HG02623 (cell line): ENCODE data around the gene PLA2G4A.

Experiments used
- ATAC-seq: cut with Tn5 transposase; IDR thresholded peaks from one replicate; pipeline ENCODE4 v1.9.1; 2021; ENCODE audit warnings: moderate library complexity; ENCODE audit not compliant: unreplicated experiment

The PLA2G4A gene

DNA sequence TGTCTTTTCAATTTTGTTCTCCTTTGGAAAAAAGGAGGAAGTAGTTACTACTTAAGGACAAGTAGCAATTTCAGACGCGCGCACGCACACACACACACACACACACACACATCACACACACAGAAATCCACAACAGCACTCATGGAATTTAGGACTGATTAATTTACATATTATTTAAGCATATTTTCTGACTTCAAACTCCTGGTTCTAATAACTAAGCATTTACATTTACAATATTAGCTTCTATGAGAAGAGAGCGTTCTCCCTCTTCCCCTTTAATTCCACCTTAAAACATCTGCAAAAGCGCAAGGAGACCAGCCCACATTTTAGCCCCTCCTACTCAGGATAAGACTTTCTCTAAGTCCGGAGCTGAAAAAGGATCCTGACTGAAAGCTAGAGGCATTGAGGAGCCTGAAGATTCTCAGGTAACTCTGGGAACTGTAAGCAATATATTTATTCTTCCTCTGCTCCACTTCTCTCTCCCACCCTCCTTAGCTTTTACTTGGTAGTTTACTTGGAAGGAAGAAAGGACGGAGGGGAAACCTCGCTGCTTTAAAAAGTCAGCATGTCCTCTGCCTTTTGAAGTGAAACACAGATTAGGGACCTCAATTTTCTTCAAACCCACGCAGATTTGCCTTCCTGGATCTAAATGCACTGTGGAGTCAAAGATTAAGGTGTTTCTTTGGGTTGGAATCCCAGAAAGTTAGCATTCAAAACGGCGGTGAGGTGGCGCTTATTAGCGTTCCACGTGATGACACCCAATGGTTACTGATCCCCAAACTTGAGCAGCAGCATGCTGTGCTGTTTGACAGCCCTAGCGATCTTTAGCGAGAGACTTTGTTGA lies at the start of gene PLA2G4A:
TSS of gene PLA2G4A (plus strand) at position 339 of the 844 bp plus-strand sequence. CDS start 25,406 bp downstream, outside the sequence.
- ATAC-seq: peak; percentile 82

DNA sequence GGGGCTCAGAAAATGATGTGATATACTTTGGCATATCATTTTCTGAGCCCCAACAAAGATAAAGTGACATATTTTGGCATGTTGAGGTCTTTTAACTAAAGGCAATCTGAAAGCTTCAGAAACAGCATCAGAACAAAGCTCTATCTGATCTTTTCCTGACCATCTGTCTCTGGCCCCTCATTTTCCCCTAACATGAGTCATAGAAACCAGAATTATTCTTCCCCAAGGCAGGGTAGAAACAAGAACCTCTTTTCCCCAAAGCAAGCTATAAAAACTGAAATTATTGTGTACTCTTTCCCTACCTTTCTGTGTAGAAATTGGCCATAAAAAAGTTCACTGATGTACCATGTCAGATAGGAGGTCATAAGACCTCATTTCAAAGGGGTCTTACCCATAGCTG lies 48.7 kb upstream of the PLA2G4A start:
- no peak for ATAC-seq

DNA sequence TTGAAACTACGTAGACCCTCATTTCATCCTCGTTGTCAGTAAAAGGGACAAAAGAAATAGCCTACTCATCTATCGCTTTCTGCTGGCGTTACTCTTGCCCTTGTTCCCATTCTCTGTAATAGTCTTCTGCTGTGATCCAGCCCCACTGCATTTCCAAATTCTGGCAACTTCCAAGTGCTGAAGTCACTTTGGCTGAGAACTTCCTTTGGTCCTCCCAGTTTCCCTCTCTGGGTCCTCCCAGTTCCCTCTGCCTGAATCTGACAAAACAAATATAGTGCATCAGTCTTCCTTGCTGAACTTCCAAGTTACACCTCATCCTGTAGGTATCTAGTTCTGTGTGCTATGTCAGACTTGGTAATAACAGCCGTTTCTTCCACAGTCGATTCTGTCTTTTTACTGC lies 47.0 kb upstream of the PLA2G4A start:
- ATAC-seq: no peak

DNA sequence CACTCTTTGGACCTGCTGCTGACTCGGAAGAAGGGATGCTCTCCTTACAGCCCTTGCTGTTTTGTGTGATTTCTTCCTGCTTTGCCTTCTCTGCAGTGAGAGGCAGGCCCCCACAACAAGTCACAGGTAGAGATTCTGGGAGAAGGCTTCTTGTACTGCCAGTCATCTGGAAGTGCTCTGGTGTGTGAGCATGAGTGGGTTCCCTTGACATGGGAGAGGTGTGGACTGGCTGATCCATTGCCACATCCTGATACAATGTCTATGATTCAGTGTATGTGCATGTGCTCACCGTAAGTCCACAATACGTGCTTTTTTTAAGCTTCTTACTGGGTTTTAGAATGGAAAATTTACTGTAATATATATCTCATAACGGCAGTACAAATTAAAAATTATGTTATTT lies 46.0 kb upstream of the PLA2G4A start:
- no peak for ATAC-seq

DNA sequence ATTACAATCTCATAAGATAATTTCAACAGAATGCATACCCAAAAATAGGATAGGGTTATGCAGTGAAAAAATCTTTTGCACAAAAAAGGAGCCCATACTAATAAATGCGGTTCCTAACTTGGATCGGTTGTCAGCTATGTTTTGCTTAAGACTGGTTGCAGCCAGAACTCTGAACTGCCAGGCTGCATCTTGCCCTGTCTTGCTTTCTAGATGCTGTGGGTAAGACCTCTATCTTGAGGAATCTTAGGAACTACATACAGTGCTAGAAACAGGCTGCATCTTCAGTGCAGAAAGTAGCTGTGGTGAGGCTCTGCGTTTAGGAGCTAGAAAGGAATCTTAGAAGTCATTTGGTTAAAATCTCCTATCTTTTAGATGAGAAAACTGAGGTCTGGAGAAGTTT lies 45.6 kb upstream of the PLA2G4A start:
- ATAC-seq: no peak

DNA sequence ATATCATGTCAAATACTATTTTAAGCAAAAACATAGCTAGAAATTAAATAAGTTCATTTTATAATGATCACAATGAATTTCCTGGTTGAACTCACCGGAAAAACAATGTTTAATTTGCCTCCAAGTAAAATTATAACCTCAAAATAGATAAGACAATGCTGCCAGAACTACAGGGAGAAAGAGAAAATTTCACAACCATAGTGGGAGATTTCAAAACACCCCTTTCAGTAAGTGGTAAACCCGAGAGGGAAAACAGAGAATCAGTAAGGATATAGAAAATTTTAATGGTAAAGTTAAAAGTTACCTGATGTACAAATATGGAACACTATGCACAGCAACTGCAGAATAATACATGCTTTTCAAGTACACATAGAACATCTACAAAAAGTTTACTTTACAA lies 43.2 kb upstream of the PLA2G4A start:
- ATAC-seq: no peak

DNA sequence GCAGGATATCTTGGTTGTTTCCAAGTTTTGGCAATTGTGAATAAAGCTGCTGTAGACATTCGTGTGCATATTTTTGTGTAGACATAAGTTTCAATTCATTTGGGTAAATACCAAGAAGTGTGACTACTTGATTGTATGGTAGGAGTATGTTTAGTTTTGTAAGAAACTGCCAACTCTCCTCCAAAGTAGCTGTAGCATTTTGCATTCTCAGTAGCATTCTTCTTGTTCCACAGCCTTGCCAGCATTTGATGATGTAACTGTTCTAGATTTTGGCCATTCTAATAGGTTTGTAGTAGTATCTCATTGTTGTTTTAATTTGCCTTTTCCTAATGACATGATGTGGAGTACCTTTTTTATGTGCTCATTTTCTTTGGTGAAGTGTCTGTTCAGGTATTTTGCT lies 38.6 kb upstream of the PLA2G4A start:
- ATAC-seq: no peak

DNA sequence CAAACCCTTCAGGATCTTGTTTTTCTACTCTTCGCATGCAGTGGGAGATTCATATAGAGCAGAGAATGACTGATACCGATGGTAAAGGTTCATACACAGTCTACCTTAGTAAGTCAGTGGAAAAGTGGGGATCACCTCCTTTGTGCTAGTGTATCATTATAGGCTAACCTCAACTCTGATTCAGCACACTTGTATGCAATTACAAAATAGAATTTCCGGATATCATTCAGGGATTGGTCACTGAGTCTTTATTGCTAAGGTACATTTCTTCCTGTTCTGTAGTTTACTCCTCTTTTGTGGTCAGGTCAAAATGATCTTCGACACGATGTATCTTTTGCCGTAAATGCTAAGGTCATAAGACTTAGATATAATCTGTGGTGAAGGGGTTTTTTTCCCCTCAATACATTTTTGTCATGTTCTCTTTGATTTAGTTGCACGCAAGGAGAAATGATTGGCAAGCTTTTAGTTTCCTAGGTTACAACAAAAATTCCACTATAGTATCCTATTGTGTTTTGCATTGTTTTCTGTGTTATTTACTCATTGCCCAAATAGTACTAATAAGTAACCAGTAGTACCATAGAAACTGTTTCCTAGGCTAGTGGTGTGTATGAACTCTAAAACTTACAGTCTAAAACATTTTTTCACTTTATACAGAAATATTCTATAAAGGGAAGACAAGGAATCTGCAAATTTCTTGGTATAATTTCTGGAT lies 35.7 kb upstream of the PLA2G4A start:
- ATAC-seq: no peak

DNA sequence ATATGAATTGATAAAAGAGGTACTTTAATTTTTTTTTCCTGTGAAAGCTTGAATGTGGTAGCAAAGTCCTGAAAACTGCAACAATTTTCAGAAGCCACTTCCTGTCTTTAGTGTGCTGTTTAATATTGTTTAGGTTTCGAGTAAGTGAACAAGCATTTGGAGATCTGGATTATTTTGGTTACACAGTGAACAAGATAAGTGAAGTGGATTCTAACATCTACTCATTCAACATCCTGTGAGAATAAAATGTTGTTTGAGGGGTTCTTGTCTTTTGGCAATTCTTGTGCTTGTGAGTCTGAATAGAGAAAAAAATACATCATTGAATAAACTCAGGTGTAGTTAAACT lies 35.2 kb upstream of the PLA2G4A start:
- ATAC-seq: no peak

DNA sequence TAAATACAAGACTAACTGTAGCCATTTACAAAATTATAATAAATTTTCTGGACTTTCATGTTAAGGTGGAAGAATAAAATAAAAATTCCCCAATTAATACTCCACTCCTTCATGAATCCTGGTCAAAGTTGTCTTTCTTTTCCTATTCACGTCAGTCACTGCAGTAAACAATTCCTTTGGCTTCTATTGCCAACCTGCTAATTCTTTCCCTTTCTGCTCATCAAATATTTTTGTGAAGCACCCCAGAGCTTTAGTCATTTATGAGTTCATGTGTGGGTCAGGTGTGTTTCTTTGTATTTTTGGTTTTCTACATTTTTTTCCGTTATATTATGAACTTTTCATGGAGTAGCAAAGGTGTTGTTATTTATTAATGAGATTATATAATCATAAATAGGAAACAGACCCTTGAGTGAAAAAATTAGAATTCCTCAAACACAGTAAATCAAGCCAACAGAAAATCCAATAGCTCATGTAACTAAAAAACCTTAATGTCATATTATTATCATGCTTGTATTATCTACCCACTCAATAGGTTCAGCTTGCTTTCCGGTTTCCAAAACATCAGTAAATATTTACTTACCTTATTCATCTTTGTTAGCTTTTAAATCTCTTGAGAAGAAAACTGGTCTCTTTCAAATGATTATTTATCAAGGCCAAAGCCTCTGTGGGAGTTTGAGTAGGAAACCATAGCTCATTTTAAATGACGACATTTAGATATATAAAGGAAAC lies 29.6 kb upstream of the PLA2G4A start:
- ATAC-seq: no peak

DNA sequence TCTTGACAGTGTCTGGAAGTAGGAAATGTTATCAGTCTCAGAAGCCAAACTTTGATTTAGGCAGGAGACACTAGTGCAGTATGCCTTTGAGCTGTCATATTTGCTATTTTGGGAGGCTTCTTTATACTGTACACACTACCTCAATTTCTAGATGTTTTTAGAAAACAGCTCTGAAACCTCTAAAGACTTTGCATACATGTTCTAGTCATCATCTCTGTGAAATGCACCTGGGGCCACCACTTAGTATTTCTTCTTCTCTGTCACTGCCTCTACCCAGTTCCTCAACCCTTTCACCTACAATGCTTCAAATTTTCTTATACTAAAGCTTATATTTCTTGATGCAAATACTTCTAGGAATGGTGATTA lies 29.1 kb upstream of the PLA2G4A start:
- ATAC-seq: peak; percentile 96

DNA sequence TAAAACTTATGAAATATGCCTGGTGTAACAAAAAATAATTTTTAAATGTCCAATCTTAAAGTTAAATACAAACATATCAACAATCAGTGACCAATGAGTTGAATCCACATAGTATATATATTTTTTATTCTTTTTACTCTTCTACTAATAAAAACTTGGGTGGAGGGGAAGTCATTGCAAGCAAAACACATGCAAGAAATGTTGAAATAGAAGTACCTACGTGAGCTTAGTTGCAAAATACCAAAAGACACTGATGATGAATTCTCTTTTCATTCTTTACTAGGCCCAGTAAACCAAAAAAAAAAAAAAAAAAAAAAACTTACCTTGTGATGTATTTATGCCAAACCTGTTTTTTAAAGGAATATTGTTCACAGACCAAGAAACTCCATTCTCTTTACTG lies 26.4 kb upstream of the PLA2G4A start:
- ATAC-seq: no peak

DNA sequence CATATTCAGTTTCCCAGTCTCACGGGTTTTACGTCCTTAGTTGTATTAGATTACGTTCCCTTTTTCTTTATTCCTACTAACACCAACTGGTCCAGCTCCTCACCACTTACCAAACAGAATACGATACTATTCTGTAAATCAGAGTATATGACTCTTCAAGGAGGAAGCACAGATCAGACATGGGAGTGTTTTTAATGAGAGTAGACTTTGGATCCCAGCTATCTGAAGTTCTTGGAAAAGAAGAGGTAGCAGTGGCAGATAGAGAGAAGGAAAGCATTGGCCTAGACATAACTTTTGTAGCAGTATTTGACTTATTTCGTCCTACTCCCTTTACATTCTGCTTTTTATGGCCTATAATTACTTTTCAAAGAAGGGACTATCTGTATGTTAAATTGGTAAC lies 24.1 kb upstream of the PLA2G4A start:
- no peak for ATAC-seq

DNA sequence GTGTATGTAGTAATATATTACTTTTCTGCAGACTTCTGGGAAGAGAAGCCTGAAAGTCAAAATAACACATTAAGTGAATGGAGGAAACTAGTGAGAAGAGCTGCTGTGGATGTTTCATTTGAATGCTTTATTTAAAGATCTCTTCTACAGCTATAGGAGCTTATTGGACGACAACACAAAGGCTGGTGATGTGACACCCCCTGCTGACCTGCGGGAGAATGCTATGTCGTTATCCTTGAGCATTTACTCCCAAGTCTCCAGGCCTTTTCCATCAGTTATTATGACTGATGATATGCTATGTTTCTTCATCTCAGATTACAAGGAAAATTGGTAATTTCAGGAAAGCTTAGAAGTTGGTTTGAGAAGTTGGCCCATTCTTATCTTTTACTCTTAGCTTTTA lies 22.3 kb upstream of the PLA2G4A start:
- no peak for ATAC-seq

DNA sequence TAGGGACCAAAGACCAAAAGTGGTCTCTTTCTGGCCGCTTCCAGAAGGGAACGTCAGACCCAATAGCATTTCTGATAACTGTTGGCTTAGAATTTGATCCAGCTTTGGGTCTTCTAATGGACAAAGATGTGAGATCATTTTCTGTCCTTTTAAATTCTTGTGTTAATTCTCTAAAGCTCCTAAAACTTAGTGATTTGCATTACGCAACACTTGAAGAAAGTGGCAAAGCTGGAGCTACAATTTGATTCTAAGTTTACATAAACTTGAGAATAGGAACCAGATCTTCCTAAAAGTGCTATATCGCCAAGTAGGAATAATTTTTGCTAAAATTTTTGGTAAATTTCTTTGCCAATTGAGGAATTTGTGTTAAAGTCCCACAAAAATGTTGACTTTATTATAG lies 21.6 kb upstream of the PLA2G4A start:
- no peak for ATAC-seq

DNA sequence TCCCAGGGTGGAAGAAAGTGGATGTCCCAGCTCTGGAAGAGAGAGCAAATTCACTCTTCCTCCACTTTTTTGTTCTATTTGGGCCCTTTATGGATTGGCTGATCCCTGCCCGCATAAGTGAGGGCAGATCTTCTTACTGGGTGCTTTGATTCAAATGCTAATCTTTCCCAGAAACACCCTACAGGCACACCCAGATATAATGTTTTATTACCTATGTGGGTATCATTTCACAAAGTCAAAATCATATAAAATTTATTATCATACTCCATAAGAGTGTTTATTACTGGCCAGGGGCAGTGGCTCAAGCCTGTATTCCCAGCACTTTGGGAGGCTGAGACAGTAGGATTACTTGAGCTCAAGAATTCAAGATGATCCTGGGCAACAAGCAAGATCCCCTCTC lies 16.9 kb upstream of the PLA2G4A start:
- no peak for ATAC-seq

DNA sequence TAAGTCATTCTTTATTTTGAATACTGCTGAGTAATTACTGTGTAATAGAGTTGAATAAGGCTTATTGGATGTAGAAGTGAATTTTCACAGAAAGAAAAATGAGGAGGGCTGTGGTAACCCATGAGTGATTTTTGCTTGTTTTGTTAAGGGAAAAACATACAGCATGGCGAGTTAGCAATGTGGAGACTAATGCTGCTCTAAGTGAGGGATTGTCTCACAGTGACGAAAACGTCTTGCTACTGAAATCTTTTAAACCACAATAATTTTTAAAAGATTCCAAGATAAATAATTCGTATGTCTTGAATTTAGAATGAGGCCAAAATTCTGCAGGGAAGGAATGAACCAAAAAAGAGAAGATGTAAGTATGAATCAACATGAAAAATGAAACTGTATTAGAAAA lies 16.2 kb upstream of the PLA2G4A start:
- no peak for ATAC-seq

DNA sequence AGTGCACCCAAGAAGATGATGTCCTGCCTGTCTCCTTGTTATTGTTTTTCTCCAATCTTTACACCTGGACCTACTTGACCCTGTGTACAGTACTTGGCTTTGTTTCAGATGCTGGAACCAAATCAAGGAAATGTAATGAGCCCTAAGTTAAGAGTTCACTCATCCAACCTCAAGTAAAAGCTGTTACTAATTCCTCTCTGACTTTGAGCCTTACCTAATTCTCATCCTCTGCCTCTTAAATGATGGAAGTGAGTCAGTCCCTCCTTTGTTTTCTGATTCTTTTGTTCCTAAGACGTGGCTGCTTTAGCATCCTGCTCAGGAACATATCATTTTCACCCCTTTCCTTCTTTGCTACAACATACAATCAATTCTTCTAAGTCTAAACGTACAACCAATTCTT lies 15.3 kb upstream of the PLA2G4A start:
- ATAC-seq: no peak

DNA sequence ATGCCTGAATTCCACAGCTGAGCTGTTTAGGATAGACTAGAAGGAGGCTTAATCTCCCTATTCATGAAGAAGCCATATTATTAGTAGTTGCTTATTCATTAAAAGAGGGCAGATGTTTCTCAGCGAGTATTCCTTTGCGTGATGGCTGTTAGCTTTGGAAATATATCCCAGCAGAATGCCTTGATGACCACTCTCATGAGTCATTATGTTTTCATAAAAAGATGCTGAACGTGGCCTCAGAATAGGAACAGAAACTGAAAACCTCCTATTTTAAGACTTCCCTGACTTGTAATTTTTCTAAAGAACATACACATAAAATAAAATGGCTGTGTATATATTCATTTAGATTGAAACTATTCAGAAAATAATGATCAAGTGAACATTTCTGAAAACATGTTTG lies 9.6 kb upstream of the PLA2G4A start:
- ATAC-seq: peak; percentile 74

DNA sequence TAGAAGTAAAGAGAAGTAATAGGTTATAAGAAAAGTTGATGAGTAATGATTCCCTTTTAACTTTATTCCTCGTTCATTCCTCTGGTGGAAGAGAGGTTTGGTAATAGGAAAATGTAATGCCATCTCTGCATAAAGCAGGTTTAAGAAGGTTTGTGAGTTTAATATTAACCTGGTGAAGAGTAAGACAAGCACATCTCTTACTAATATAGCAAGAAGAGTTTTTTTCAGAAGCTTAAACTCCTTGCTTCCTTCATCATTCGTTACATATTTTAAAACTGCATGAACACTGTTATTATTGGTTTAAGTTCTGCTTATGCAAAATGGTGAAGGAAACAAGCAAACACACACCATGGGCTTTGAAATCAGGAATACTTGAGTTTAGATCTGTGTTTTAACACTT lies 9.2 kb upstream of the PLA2G4A start:
- ATAC-seq: no peak

DNA sequence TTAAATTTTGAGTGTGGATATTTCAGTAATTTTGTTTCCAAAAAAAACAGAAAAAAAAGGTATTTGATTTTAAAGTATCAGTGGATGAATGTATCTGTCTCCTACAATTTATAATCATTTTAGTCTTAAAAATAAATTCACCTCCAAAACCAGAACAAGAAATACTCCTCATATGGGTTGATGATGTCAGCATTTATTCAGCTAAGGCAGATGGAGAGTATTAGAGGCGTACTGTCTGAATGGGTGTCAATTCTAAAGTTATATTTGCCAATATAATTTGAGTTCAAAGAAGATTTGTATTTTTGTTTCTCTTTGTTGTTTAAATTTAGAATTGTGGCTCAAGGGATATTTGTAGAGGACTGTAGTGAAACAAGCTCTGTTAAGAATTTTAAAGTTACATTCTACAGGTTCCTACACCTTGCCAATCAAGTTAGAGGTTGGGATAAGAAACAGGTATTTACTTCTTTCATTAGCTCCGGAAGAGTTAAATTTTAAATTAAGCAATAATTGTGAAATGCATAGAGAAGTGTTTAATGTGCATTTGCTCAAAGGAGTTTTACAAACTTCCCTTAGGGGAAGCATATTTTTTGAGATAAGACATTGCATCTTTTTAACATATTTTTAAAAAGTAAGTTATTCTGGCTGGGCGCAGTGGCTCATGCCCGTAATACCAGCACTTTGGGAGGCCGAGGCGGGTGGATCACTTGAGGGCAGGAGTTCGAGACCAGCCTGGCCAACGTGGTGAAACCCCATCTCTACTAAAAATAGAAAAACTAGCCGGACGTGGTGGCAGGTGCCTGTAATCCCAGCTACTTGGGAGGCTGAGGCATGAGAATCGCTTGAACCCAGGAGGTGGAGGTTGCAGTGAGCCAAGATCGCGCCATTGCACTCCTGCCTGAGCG lies 1.2 kb downstream of the PLA2G4A start:
- no peak for ATAC-seq
